Neural cell (in vitro differentiated cells): Measurements from ENCODE around the gene NINJ1. TPM values are rescaled to one million over a fixed set of nuclear protein-coding genes. Genes with fewer than 3 reads are reported as not detected.

Source experiments
- H2AFZ ChIP-seq: fragments of 200-600, 300-800 bp; sonication (generic), shearing (Covaris generic); 2 replicates; pipeline ENCODE4 v1.6.0; 2014; ENCODE audit warnings: low read depth, mild to moderate bottlenecking, antibody characterized with exemption, low read length, moderate library complexity
- H3F3A ChIP-seq: fragments of 200-600 bp; shearing (Covaris generic); 2 replicates; pipeline ENCODE4 v1.6.1; 2016; ENCODE audit warnings: mild to moderate bottlenecking, moderate library complexity, mixed read lengths, antibody characterized with exemption, low read length; ENCODE audit not compliant: insufficient read depth, poor library complexity, severe bottlenecking
- H3K27ac ChIP-seq: fragments of 200-600, 300-800 bp; sonication (generic), shearing (Covaris generic); 2 replicates; pipeline ENCODE4 v1.5.1; 2014; ENCODE audit warnings: mild to moderate bottlenecking, low read length, moderate library complexity
- H3K27me3 ChIP-seq: fragments of 300-800, 200-600 bp; sonication (generic), shearing (Covaris generic); 2 replicates; pipeline ENCODE4 v1.6.0; 2014; ENCODE audit warnings: mild to moderate bottlenecking, low read depth, low read length, moderate library complexity; ENCODE audit not compliant: insufficient read depth
- H3K36me3 ChIP-seq: fragments of 300-800, 200-600 bp; sonication (generic), shearing (Covaris generic); 2 replicates; pipeline ENCODE4 v1.5.1; 2014; ENCODE audit warnings: mild to moderate bottlenecking, antibody characterized with exemption, low read length, moderate library complexity; ENCODE audit not compliant: insufficient read depth
- H3K4me2 ChIP-seq: fragments of 300-800, 200-600 bp; sonication (generic), shearing (Covaris generic); 2 replicates; pipeline ENCODE4 v1.6.0; 2014; ENCODE audit warnings: mild to moderate bottlenecking, low read length
- H3K4me3 ChIP-seq: fragments of 300-800, 200-600 bp; sonication (generic), shearing (Covaris generic); 2 replicates; pipeline ENCODE4 v1.5.1; 2014; ENCODE audit warnings: mild to moderate bottlenecking, low read length, moderate library complexity
- H3K79me2 ChIP-seq: fragments of 200-600 bp; shearing (Covaris generic); replicated peaks from 2 replicates; pipeline ENCODE4 v1.6.0; 2014; ENCODE audit warnings: mild to moderate bottlenecking, low read length, moderate library complexity; ENCODE audit not compliant: insufficient read depth
- H3K9ac ChIP-seq: fragments of 300-800, 200-600 bp; sonication (generic), shearing (Covaris generic); 2 replicates; pipeline ENCODE4 v1.6.1; 2016; ENCODE audit warnings: mild to moderate bottlenecking, low read length, mixed read lengths
- H3K9me2 ChIP-seq: fragments of 200-600 bp; shearing (Covaris generic); 2 replicates; pipeline ENCODE4 v1.6.1; 2016; ENCODE audit warnings: mild to moderate bottlenecking, low read length, mixed read lengths; ENCODE audit not compliant: insufficient read depth
- H3K9me3 ChIP-seq: fragments of 200-600, 300-800 bp; sonication (generic), shearing (Covaris generic); 2 replicates; pipeline ENCODE4 v1.6.1; 2016; ENCODE audit warnings: mild to moderate bottlenecking, mixed run types, low read length, moderate library complexity, mixed read lengths
- H4K20me1 ChIP-seq: fragments of 200-600 bp; shearing (Covaris generic); 2 replicates; pipeline ENCODE4 v1.6.1; 2016; ENCODE audit warnings: mild to moderate bottlenecking, mixed run types; ENCODE audit not compliant: insufficient read depth
- EP300 ChIP-seq: fragments of 450-650 bp; conservative IDR thresholded peaks from 2 replicates; pipeline ENCODE4 v1.6.1; 2014; ENCODE audit warnings: antibody characterized with exemption, mild to moderate bottlenecking, moderate library complexity; ENCODE audit not compliant: poor library complexity, severe bottlenecking
- EZH2 ChIP-seq: fragments of 200-600, 300-800 bp; shearing (Covaris generic), sonication (generic); IDR thresholded peaks from 2 replicates; pipeline ENCODE4 v1.6.1; 2014; ENCODE audit warnings: antibody characterized with exemption, low read length, borderline replicate concordance, mild to moderate bottlenecking; ENCODE audit not compliant: insufficient read depth, poor library complexity, severe bottlenecking
- MXI1 ChIP-seq: fragments of 450-650 bp; conservative IDR thresholded peaks from 2 replicates; pipeline ENCODE4 v1.6.1; 2014; ENCODE audit warnings: antibody characterized with exemption, mild to moderate bottlenecking; ENCODE audit not compliant: poor library complexity, severe bottlenecking
- POLR2AphosphoS5 ChIP-seq: IDR thresholded peaks from 2 replicates; pipeline ENCODE4 v1.6.1; 2012
- RAD21 ChIP-seq: fragments of 450-650 bp; conservative IDR thresholded peaks from 2 replicates; pipeline ENCODE4 v1.6.1; 2014; ENCODE audit warnings: antibody characterized with exemption, mild to moderate bottlenecking, moderate library complexity
- SMC3 ChIP-seq: fragments of 450-650 bp; conservative IDR thresholded peaks from 2 replicates; pipeline ENCODE4 v1.6.1; 2014; ENCODE audit warnings: antibody characterized with exemption, mild to moderate bottlenecking, moderate library complexity; ENCODE audit not compliant: poor library complexity
- TAF1 ChIP-seq: IDR thresholded peaks from 2 replicates; pipeline ENCODE4 v1.6.1; 2012; ENCODE audit warnings: low read depth
- polyA plus RNA-seq: library from polyadenylated mRNA; depleted of rRNA; stranded (reverse); fragments of >200 nt; gene quantifications from 2 replicates; pipeline ENCODE4 v1.2.3, GENCODE V29; 2014
- TF ChIP-seq, protein P1 (sequence below): IDR thresholded peaks from 2 replicates; pipeline ENCODE4 v1.6.1; 2012; ENCODE audit warnings: borderline replicate concordance
- TF ChIP-seq, protein P2 (sequence below): fragments of 450-650 bp; IDR thresholded peaks from 2 replicates; pipeline ENCODE4 v1.5.1; 2014; ENCODE audit warnings: antibody characterized with exemption, mild to moderate bottlenecking, moderate library complexity; ENCODE audit not compliant: poor library complexity, severe bottlenecking

NINJ1 gene
- polyA plus RNA-seq, 1 donor from 2014 or later, result 2.7 TPM

DNA sequence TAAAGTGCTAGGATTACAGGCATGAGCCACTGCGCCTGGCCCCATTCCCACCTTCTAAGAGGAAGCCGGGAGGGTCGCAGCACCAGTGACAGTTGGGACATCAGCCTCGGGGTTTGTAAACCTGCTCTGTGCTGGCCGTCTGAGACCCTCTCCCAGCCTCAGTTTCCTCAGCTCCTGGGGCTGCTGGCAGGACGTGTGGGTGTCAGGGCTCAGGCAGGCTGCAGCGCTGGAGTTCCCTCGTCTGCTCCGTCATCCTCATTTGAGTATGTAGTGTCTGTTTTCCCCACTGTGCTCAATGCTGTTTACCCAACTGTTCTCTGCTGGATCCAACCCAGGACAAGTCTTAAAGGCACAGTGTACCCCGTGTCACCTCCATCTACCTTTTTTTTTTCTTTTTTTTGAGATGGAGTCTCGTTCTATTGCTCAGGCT, 2.0 kb upstream of the NINJ1 start:
- Histone ChIP-seq H3K9me3 (no peaks in the 10 kb centered on the region), H3K27ac (no peak overlapping the region), H3K9me2 (no peaks in the 10 kb centered on the region), H3K4me3 (no peak overlapping the region), H3K9ac (no peak overlapping the region), H3K79me2 (no peaks in the 10 kb centered on the region), H2AFZ (no peak overlapping the region), H3F3A (no peaks in the 10 kb centered on the region), H3K36me3 (no peaks in the 10 kb centered on the region), H3K27me3 (no peaks in the 10 kb centered on the region), H4K20me1 (no peaks in the 10 kb centered on the region), H3K4me2 (no peak overlapping the region)
- TF ChIP-seq MXI1, result no peak
- TF ChIP-seq RAD21, result no peak
- TF ChIP-seq EP300, result no peak
- TF ChIP-seq, protein P1, sequence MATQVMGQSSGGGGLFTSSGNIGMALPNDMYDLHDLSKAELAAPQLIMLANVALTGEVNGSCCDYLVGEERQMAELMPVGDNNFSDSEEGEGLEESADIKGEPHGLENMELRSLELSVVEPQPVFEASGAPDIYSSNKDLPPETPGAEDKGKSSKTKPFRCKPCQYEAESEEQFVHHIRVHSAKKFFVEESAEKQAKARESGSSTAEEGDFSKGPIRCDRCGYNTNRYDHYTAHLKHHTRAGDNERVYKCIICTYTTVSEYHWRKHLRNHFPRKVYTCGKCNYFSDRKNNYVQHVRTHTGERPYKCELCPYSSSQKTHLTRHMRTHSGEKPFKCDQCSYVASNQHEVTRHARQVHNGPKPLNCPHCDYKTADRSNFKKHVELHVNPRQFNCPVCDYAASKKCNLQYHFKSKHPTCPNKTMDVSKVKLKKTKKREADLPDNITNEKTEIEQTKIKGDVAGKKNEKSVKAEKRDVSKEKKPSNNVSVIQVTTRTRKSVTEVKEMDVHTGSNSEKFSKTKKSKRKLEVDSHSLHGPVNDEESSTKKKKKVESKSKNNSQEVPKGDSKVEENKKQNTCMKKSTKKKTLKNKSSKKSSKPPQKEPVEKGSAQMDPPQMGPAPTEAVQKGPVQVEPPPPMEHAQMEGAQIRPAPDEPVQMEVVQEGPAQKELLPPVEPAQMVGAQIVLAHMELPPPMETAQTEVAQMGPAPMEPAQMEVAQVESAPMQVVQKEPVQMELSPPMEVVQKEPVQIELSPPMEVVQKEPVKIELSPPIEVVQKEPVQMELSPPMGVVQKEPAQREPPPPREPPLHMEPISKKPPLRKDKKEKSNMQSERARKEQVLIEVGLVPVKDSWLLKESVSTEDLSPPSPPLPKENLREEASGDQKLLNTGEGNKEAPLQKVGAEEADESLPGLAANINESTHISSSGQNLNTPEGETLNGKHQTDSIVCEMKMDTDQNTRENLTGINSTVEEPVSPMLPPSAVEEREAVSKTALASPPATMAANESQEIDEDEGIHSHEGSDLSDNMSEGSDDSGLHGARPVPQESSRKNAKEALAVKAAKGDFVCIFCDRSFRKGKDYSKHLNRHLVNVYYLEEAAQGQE, result no peak
- no peak for TF ChIP-seq SMC3
- TF ChIP-seq, protein P2, sequence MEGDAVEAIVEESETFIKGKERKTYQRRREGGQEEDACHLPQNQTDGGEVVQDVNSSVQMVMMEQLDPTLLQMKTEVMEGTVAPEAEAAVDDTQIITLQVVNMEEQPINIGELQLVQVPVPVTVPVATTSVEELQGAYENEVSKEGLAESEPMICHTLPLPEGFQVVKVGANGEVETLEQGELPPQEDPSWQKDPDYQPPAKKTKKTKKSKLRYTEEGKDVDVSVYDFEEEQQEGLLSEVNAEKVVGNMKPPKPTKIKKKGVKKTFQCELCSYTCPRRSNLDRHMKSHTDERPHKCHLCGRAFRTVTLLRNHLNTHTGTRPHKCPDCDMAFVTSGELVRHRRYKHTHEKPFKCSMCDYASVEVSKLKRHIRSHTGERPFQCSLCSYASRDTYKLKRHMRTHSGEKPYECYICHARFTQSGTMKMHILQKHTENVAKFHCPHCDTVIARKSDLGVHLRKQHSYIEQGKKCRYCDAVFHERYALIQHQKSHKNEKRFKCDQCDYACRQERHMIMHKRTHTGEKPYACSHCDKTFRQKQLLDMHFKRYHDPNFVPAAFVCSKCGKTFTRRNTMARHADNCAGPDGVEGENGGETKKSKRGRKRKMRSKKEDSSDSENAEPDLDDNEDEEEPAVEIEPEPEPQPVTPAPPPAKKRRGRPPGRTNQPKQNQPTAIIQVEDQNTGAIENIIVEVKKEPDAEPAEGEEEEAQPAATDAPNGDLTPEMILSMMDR, result no peak
- TF ChIP-seq POLR2AphosphoS5, result no peak
- no peak for TF ChIP-seq TAF1
- TF ChIP-seq EZH2, result no peak

DNA sequence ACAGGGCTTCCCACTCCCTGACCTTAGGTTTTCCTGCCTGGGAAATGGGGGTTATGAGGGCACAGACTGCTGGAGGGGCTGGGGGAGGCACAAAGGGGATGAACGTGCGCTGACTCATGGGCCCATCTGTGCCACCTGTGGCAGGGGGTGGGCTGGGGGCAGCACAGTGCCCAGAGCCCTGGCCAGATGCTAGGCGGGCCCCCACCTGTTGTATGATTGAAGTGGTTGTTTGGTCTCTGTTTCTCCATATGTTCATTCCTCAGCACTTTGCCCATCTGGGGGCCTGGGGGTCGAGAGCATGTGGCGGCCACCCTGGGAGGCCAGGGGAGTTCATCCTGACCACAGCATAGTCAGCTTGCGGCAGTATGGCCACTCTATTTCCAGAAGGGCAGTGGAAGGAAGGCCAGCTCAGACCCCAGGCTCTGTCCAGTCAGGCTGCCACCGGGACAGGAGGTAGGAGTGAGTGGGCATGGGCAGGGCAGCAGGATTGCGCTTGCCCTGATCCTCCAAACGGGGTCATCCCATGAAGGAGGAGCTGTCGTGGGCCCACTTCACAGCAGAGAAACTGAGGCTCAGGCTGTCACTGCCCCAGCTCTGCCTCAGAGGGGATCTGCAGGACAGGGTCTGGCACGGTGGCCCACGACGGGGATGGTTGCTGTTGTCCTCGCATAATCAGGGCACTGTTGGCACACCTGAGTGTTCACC, 841 bp upstream of the NINJ1 start:
- no peak overlapping the region for H3K4me2 ChIP-seq
- no peaks in the 10 kb centered on the region for H3K79me2 ChIP-seq
- no peaks in the 10 kb centered on the region for H3F3A ChIP-seq
- no peaks in the 10 kb centered on the region for H3K36me3 ChIP-seq
- peak overlapping the region; percentile 85 for H3K4me3 ChIP-seq
- no peaks in the 10 kb centered on the region for H3K9me3 ChIP-seq
- H3K9ac ChIP-seq, result peak overlapping the region; percentile 67
- TF ChIP-seq EZH2, result no peak
- TF ChIP-seq, protein P1, result no peak
- TF ChIP-seq EP300, result no peak
- TF ChIP-seq TAF1, result no peak
- TF ChIP-seq RAD21, result no peak
- no peak for TF ChIP-seq POLR2AphosphoS5
- TF ChIP-seq SMC3, result no peak
- no peak for TF ChIP-seq MXI1
- TF ChIP-seq, protein P2, result no peak
- H2AFZ ChIP-seq, result no peak overlapping the region
- no peaks in the 10 kb centered on the region for H3K27me3 ChIP-seq
- no peak overlapping the region for H3K27ac ChIP-seq
- no peaks in the 10 kb centered on the region for H4K20me1 ChIP-seq
- H3K9me2 ChIP-seq, result no peaks in the 10 kb centered on the region
